HG02798 (cell line): ENCODE results near the gene DMD.

ENCODE experiments used
- ATAC-seq: cut with Tn5 transposase; IDR thresholded peaks from one replicate; pipeline ENCODE4 v1.9.1; 2021; ENCODE audit warnings: mild to moderate bottlenecking; ENCODE audit not compliant: unreplicated experiment, poor library complexity

DMD gene

GRCh38 chrX:32678487-32678886 is 532.9 kb downstream of the DMD start:
- ATAC-seq = no peak

- ATAC-seq = no peak
Measured at GRCh38 chrX:32673193-32673592, 538.2 kb downstream of the DMD start.

GRCh38 chrX:32662516-32662915 is 548.8 kb downstream of the DMD start:
- no peak for ATAC-seq

- ATAC-seq = no peak
Measured at GRCh38 chrX:32644476-32645245, 566.7 kb downstream of the DMD start.

- no peak for ATAC-seq
Measured at GRCh38 chrX:32642283-32642682, 569.1 kb downstream of the DMD start.

GRCh38 chrX:32618154-32618553 is 593.2 kb downstream of the DMD start:
- ATAC-seq = no peak

- no peak for ATAC-seq
Measured at GRCh38 chrX:32614707-32615106, 596.6 kb downstream of the DMD start.

GRCh38 chrX:32599156-32599555 is 612.2 kb downstream of the DMD start:
- ATAC-seq = no peak

GRCh38 chrX:32598707-32599106 is 612.6 kb downstream of the DMD start:
- no peak for ATAC-seq

GRCh38 chrX:32597777-32598176 is 613.6 kb downstream of the DMD start:
- ATAC-seq = no peak

GRCh38 chrX:32592786-32593185 is 618.6 kb downstream of the DMD start:
- ATAC-seq = no peak

- no peak for ATAC-seq
Measured at GRCh38 chrX:32591589-32591988, 619.8 kb downstream of the DMD start.

GRCh38 chrX:32582729-32583128 is 628.6 kb downstream of the DMD start:
- no peak for ATAC-seq

- no peak for ATAC-seq
Measured at GRCh38 chrX:32576885-32577284, 634.5 kb downstream of the DMD start.

- ATAC-seq = no peak
Measured at GRCh38 chrX:32572644-32573043, 638.7 kb downstream of the DMD start.

GRCh38 chrX:32571579-32571978 is 639.8 kb downstream of the DMD start:
- ATAC-seq = no peak

- ATAC-seq = no peak
Measured at GRCh38 chrX:32562261-32562660, 649.1 kb downstream of the DMD start.

- no peak for ATAC-seq
Measured at GRCh38 chrX:32545101-32545500, 666.2 kb downstream of the DMD start.

GRCh38 chrX:32538554-32538953 is 672.8 kb downstream of the DMD start:
- no peak for ATAC-seq

- peak; percentile 42 for ATAC-seq
Measured at GRCh38 chrX:32533848-32534247, 677.5 kb downstream of the DMD start.

- ATAC-seq = no peak
Measured at GRCh38 chrX:32532262-32532661, 679.1 kb downstream of the DMD start.

- ATAC-seq = peak; percentile 43
Measured at GRCh38 chrX:32530802-32531403, 680.4 kb downstream of the DMD start.
